ENCODE measurements around the gene HBM. TPM values are rescaled to one million over a fixed set of nuclear protein-coding genes. Genes with fewer than 3 reads are reported as not detected.
A peak's percentile ranks its signal among the peaks of the same experiment; 100 is the strongest.

The HBM gene
- total RNA-seq = not detected in 2 replicates
- long read RNA-seq = 0 reads

DNA sequence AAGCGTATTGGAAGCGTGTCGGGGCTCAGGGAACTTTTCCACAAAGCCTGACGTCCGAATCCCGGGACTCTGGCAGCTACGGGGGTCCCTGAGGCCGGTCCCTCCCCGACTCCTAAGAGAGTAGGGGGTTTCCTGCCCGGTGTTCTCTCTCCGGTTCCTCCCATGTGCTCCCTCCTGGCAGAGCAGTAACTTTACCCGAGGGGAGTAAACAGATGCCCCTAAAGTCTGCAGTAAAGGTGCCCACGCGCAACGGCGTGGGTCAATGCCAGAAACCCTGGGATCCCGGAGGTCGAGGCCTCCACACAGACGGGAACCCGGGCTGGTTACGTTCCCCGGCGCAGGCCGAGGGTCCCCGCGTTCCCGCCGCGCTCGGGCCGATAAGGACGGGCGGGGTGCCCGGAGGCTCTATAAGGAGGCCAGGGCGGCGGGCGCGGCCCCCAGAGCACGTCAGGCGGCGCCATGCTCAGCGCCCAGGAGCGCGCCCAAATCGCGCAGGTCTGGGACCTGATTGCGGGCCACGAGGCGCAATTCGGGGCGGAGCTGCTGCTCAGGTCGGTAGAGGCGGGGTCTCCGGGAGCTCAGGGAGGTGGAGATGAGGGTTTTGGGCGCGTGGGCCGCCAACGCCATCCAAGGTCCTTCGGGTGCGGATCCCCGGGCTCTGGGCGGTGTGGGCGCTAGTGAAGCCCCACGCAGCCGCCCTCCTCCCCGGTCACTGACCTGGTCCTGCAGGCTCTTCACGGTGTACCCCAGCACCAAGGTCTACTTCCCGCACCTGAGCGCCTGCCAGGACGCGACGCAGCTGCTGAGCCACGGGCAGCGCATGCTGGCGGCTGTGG is at the start of gene HBM:
Gene HBM, plus strand, starts transcription at position 440 of the 836 bp plus-strand sequence. Its CDS starts 20 bp downstream, at position 460.
- Mint-ChIP-seq H3K4me3 (ENCODE audit: unreplicated experiment) (peak within 1 kb of the TSS; percentile 35), H3K27me3 (ENCODE audit: unreplicated experiment) (peaks cover 36% of the 10 kb centered on the region), H3K4me1 (ENCODE audit: unreplicated experiment) (peaks cover 12% of the 10 kb centered on the region), H3K36me3 (ENCODE audit: unreplicated experiment) (no peaks in the 10 kb centered on the region), H3K27ac (ENCODE audit: unreplicated experiment) (no peak within 1 kb of the TSS), H3K9me3 (ENCODE audit: unreplicated experiment) (no peaks in the 10 kb centered on the region)
- DNase-seq (ENCODE audit: extremely low spot score, unreplicated experiment) = no peak
- no peak for TF ChIP-seq CTCF (IDR thresholded peaks at IDR 0.05)

GRCh38 chr16:116015-116414 is 49.8 kb upstream of the HBM start:
- Mint-ChIP-seq H3K36me3 (ENCODE audit: unreplicated experiment) (peaks cover 19% of the 10 kb centered on the region), H3K4me3 (ENCODE audit: unreplicated experiment) (no peak overlapping the region), H3K27me3 (ENCODE audit: unreplicated experiment) (no peaks in the 10 kb centered on the region), H3K9me3 (ENCODE audit: unreplicated experiment) (no peaks in the 10 kb centered on the region), H3K27ac (ENCODE audit: unreplicated experiment) (no peak overlapping the region), H3K4me1 (ENCODE audit: unreplicated experiment) (peaks cover 20% of the 10 kb centered on the region)
- no peak for TF ChIP-seq CTCF (IDR thresholded peaks at IDR 0.05)
- no peak for DNase-seq (ENCODE audit: extremely low spot score, unreplicated experiment)

DNA sequence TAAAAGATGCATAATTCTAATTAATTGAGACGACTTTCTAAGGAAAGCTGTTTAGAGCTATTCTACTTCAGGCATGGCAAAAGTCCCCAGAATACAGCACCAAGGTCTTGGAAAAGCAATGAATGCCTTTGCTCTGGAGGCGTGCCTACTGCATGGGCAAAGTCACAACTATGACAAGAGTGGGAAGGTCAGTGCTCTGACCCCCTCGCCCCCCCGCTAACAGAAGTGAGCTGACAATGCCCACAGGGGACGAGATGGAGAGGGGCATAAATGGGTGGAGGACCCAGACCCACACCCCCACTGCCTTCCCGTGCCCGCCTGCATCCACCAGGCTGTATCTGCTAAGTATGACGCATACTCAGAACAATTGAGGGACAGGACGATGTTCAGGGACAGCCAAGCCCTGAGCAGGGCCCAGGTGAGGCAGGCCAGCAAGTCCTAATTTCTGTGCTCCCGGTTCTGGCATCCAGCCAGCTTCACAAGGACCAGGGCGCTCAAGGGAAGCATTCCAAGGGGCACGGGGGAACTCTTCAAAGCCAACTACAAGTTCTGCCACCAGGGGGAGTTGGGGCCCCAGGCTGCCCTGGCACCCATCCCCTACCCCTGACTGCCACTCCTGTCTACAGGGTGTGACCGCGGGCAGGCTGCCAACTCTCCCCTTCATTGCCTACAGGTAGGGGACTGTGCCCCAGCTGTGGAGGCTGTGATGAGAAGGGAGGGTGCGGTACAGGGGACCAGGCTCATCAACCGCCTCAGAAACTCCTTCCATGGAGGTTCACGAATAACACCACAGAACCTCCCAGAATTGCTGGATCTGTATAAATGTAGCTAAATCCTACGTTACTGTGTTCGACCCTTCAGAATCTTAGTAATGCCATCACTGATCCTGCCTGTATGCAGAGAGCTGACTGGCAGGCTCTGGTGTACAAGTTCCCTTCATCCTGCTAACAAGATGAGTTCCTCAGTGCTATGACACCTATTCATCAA is 48.1 kb upstream of the HBM start:
- Mint-ChIP-seq H3K27me3 (ENCODE audit: unreplicated experiment) (no peaks in the 10 kb centered on the region), H3K36me3 (ENCODE audit: unreplicated experiment) (peaks cover 12% of the 10 kb centered on the region), H3K4me3 (ENCODE audit: unreplicated experiment) (no peak overlapping the region), H3K27ac (ENCODE audit: unreplicated experiment) (no peak overlapping the region), H3K4me1 (ENCODE audit: unreplicated experiment) (peaks cover 17% of the 10 kb centered on the region), H3K9me3 (ENCODE audit: unreplicated experiment) (no peaks in the 10 kb centered on the region)
- peak; percentile 89 for DNase-seq (ENCODE audit: extremely low spot score, unreplicated experiment)
- peak; percentile 72 for TF ChIP-seq CTCF (IDR thresholded peaks at IDR 0.05)

GRCh38 chr16:118857-119256 is 46.9 kb upstream of the HBM start:
- Mint-ChIP-seq H3K4me3 (ENCODE audit: unreplicated experiment) (no peak overlapping the region), H3K4me1 (ENCODE audit: unreplicated experiment) (peaks cover 5% of the 10 kb centered on the region), H3K27me3 (ENCODE audit: unreplicated experiment) (no peaks in the 10 kb centered on the region), H3K9me3 (ENCODE audit: unreplicated experiment) (no peaks in the 10 kb centered on the region), H3K27ac (ENCODE audit: unreplicated experiment) (no peak overlapping the region), H3K36me3 (ENCODE audit: unreplicated experiment) (peaks cover 16% of the 10 kb centered on the region)
- no peak for DNase-seq (ENCODE audit: extremely low spot score, unreplicated experiment)
- no peak for TF ChIP-seq CTCF (IDR thresholded peaks at IDR 0.05)

All from osteocyte (in vitro differentiated cells).